ENCODE data around the gene NCOA5. TPM values are rescaled to one million over a fixed set of nuclear protein-coding genes. Genes with fewer than 3 reads are reported as not detected.
A peak's percentile ranks its signal among the peaks of the same experiment; 100 is the strongest.

NCOA5 gene
- total and polyA plus RNA-seq, 2 donors from 2014 or later: 15.4 to 28.3 TPM

DNA sequence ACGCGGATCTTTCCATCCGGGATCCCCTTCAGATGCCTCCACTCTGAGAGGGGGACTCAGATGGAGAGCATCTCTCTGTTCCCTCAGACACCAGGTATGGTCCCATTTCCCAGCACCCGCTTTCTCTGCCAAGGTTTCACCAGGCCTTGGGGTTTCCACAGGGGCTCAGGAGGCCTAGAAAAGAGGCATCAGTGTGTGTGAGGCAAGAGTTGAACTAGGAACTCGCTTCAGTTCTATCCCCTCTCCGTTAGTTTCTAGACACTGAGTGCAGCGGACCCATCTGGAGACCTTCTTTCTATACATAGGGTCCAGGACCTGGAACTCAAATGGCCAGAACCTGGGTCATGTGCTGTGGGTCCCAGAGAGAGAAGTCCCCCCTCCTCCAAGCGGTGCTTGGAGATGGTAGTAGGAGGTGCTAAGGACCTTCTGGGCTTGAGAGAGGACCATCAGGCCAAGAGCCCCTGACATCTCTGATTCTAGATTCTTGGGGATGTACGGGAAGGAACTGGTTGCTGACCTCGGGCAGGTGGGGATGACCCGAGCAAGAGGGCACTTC, 58.7 kb downstream of the NCOA5 start:
- H3K27ac ChIP-seq (ENCODE audit: low read depth in 2 of 2, low read length in 2 of 2): no peak overlapping the region
- no peaks in the 10 kb centered on the region for H3K9me3 ChIP-seq (ENCODE audit: control insufficient read depth in 2 of 3, insufficient read depth in 1 of 3, low read length in 3 of 3)
- H3K4me1 ChIP-seq (ENCODE audit: control insufficient read depth in 2 of 3, insufficient read depth in 2 of 3, low read depth in 1 of 3, low read length in 3 of 3): no peaks in the 10 kb centered on the region
- H3K9ac ChIP-seq (ENCODE audit: low read length in 3 of 3): no peak overlapping the region
- intact Hi-C loops (cut with DNase I): no loop called here
- H3K36me3 ChIP-seq (ENCODE audit: control insufficient read depth in 2 of 3, insufficient read depth in 3 of 3, low read length in 3 of 3): no peaks in the 10 kb centered on the region
- no peak for DNase-seq
- H3K4me3 ChIP-seq (ENCODE audit: low read length in 3 of 3): no peak overlapping the region
- H3K27me3 ChIP-seq (ENCODE audit: control insufficient read depth, insufficient read depth, low read length): peaks cover 20% of the 10 kb centered on the region
- FAIRE-seq: no peak
- TF ChIP-seq, protein P1, sequence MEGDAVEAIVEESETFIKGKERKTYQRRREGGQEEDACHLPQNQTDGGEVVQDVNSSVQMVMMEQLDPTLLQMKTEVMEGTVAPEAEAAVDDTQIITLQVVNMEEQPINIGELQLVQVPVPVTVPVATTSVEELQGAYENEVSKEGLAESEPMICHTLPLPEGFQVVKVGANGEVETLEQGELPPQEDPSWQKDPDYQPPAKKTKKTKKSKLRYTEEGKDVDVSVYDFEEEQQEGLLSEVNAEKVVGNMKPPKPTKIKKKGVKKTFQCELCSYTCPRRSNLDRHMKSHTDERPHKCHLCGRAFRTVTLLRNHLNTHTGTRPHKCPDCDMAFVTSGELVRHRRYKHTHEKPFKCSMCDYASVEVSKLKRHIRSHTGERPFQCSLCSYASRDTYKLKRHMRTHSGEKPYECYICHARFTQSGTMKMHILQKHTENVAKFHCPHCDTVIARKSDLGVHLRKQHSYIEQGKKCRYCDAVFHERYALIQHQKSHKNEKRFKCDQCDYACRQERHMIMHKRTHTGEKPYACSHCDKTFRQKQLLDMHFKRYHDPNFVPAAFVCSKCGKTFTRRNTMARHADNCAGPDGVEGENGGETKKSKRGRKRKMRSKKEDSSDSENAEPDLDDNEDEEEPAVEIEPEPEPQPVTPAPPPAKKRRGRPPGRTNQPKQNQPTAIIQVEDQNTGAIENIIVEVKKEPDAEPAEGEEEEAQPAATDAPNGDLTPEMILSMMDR (IDR thresholded peaks at IDR 0.05; ENCODE audit: borderline replicate concordance, extremely low read depth, insufficient read depth): no peak

- Histone ChIP-seq H3K36me3 (ENCODE audit: control insufficient read depth in 2 of 3, insufficient read depth in 3 of 3, low read length in 3 of 3) (no peaks in the 10 kb centered on the region), H3K9ac (ENCODE audit: low read length in 3 of 3) (no peak overlapping the region), H3K4me3 (ENCODE audit: low read length in 3 of 3) (no peak overlapping the region), H3K4me1 (ENCODE audit: control insufficient read depth in 2 of 3, insufficient read depth in 2 of 3, low read depth in 1 of 3, low read length in 3 of 3) (no peaks in the 10 kb centered on the region), H3K9me3 (ENCODE audit: control insufficient read depth in 2 of 3, insufficient read depth in 1 of 3, low read length in 3 of 3) (no peaks in the 10 kb centered on the region), H3K27me3 (ENCODE audit: control insufficient read depth, insufficient read depth, low read length) (peaks cover 20% of the 10 kb centered on the region), H3K27ac (ENCODE audit: low read depth in 2 of 2, low read length in 2 of 2) (no peak overlapping the region)
- intact Hi-C loops (cut with DNase I): no loop called here
- TF ChIP-seq, protein P1 (IDR thresholded peaks at IDR 0.05; ENCODE audit: borderline replicate concordance, extremely low read depth, insufficient read depth): no peak
- DNase-seq (peak in 1 of 5 donors; percentile 44), FAIRE-seq (no peak)
Measured at GRCh38 chr20:46030284-46031013, 59.3 kb downstream of the NCOA5 start.

- no peak within 1 kb of the TSS for H3K9ac ChIP-seq (ENCODE audit: low read length in 3 of 3)
- no peak within 1 kb of the TSS for H3K4me3 ChIP-seq (ENCODE audit: low read length in 3 of 3)
- no peaks in the 10 kb centered on the region for H3K36me3 ChIP-seq (ENCODE audit: control insufficient read depth in 2 of 3, insufficient read depth in 3 of 3, low read length in 3 of 3)
- H3K4me1 ChIP-seq (ENCODE audit: control insufficient read depth in 2 of 3, insufficient read depth in 2 of 3, low read depth in 1 of 3, low read length in 3 of 3): no peaks in the 10 kb centered on the region
- no peak within 1 kb of the TSS for H3K27ac ChIP-seq (ENCODE audit: low read depth in 2 of 2, low read length in 2 of 2)
- peaks cover 20% of the 10 kb centered on the region for H3K27me3 ChIP-seq (ENCODE audit: control insufficient read depth, insufficient read depth, low read length)
- TF ChIP-seq, protein P1 (IDR thresholded peaks at IDR 0.05; ENCODE audit: borderline replicate concordance, extremely low read depth, insufficient read depth): no peak
- intact Hi-C loops (cut with DNase I): no loop called here
- no peaks in the 10 kb centered on the region for H3K9me3 ChIP-seq (ENCODE audit: control insufficient read depth in 2 of 3, insufficient read depth in 1 of 3, low read length in 3 of 3)
- DNase-seq (no peak), FAIRE-seq (no peak)
Measured at GRCh38 chr20:46028772-46029371, 60.9 kb downstream of the NCOA5 start, which contains the start of gene SLC12A5. SLC12A5 (plus strand) TSS chr20:46029215; CDS start chr20:46029345, 130 bp downstream.

All from kidney (tissue), 14 donors.